Rectal smooth muscle tissue (tissue), 1 donor: Measurements from ENCODE around the gene NOP53.
"Not testable (repeated sequence)": the region's sequence is repeated elsewhere in the genome, so short reads cannot be mapped to it uniquely, and the experiment has no call there.

Experiments used
- H3K27ac ChIP-seq: one replicate; pipeline ENCODE4 v1.7.0; 2013; ENCODE audit warnings: low read depth, low read length, inconsistent platforms
- H3K27me3 ChIP-seq: one replicate; pipeline ENCODE4 v1.7.0; 2013; ENCODE audit warnings: low read length; ENCODE audit not compliant: control insufficient read depth, insufficient read depth
- H3K36me3 ChIP-seq: one replicate; pipeline ENCODE4 v1.7.0; 2013; ENCODE audit warnings: low read length; ENCODE audit not compliant: control insufficient read depth, insufficient read depth
- H3K4me1 ChIP-seq: one replicate; pipeline ENCODE4 v1.7.0; 2013; ENCODE audit warnings: low read length; ENCODE audit not compliant: control insufficient read depth, insufficient read depth
- H3K4me3 ChIP-seq: one replicate; pipeline ENCODE4 v1.7.0; 2013; ENCODE audit warnings: low read length
- H3K9ac ChIP-seq: one replicate; pipeline ENCODE4 v1.7.0; 2013; ENCODE audit warnings: low read length

The NOP53 gene

GRCh38 chr19:47777245-47778048 is 32.1 kb downstream of the NOP53 start:
- H3K27me3 ChIP-seq, H3K9ac ChIP-seq: not testable (repeated sequence)
- Histone ChIP-seq H3K27ac (peak overlapping the region; percentile 99), H3K36me3 (peaks cover 12% of the 10 kb centered on the region), H3K4me3 (peak overlapping the region; percentile 69), H3K4me1 (peaks cover 13% of the 10 kb centered on the region)

GRCh38 chr19:47778049-47778953 is 33.0 kb downstream of the NOP53 start, which contains the start of gene SELENOW:
Gene SELENOW (plus strand): TSS chr19:47778703. CDS start chr19:47778786, 83 bp downstream.
- H3K27ac ChIP-seq = peak within 1 kb of the TSS; percentile 99
- peak within 1 kb of the TSS; percentile 81 for H3K9ac ChIP-seq
- H3K4me3 ChIP-seq = peak within 1 kb of the TSS; percentile 69
- peaks cover 13% of the 10 kb centered on the region for H3K36me3 ChIP-seq
- H3K27me3 ChIP-seq = no peaks in the 10 kb centered on the region
- H3K4me1 ChIP-seq = peaks cover 13% of the 10 kb centered on the region

- peak overlapping the region; percentile 99 for H3K27ac ChIP-seq
Observed at GRCh38 chr19:47778954-47779351, 33.6 kb downstream of the NOP53 start.

GRCh38 chr19:47779524-47780214 is 34.3 kb downstream of the NOP53 start:
- peak overlapping the region; percentile 99 for H3K27ac ChIP-seq
- H3K9ac ChIP-seq = no peak overlapping the region
- no peaks in the 10 kb centered on the region for H3K27me3 ChIP-seq

More at GRCh38 chr19:47778954-47779351, 33.6 kb downstream of the NOP53 start:
- Histone ChIP-seq H3K4me1 (peaks cover 13% of the 10 kb centered on the region), H3K27me3 (no peaks in the 10 kb centered on the region), H3K36me3 (peaks cover 17% of the 10 kb centered on the region), H3K4me3 (peak overlapping the region; percentile 69), H3K9ac (peak overlapping the region; percentile 76)

GRCh38 chr19:47780215-47780551 is 34.8 kb downstream of the NOP53 start:
- peaks cover 13% of the 10 kb centered on the region for H3K4me1 ChIP-seq
- peaks cover 23% of the 10 kb centered on the region for H3K36me3 ChIP-seq
- peak overlapping the region; percentile 69 for H3K4me3 ChIP-seq
- peak overlapping the region; percentile 99 for H3K27ac ChIP-seq
- no peaks in the 10 kb centered on the region for H3K27me3 ChIP-seq
- H3K9ac ChIP-seq = no peak overlapping the region

More at GRCh38 chr19:47779524-47780214, 34.3 kb downstream of the NOP53 start:
- peak overlapping the region; percentile 69 for H3K4me3 ChIP-seq
- H3K36me3 ChIP-seq = peaks cover 23% of the 10 kb centered on the region
- H3K4me1 ChIP-seq = peaks cover 13% of the 10 kb centered on the region

GRCh38 chr19:47781590-47782262 is 36.4 kb downstream of the NOP53 start:
- Histone ChIP-seq H3K9ac (no peak overlapping the region), H3K4me1 (peaks cover 13% of the 10 kb centered on the region), H3K36me3 (peaks cover 29% of the 10 kb centered on the region), H3K27me3 (no peaks in the 10 kb centered on the region), H3K4me3 (peak overlapping the region; percentile 35), H3K27ac (no peak overlapping the region)

GRCh38 chr19:47786566-47786965 is 41.2 kb downstream of the NOP53 start:
- peaks cover 21% of the 10 kb centered on the region for H3K36me3 ChIP-seq
- no peak overlapping the region for H3K4me3 ChIP-seq
- peaks cover 3% of the 10 kb centered on the region for H3K4me1 ChIP-seq
- no peak overlapping the region for H3K9ac ChIP-seq
- no peaks in the 10 kb centered on the region for H3K27me3 ChIP-seq
- H3K27ac ChIP-seq = no peak overlapping the region

GRCh38 chr19:47787307-47787706 is 42.0 kb downstream of the NOP53 start:
- not testable (repeated sequence) for H3K9ac ChIP-seq, H3K27me3 ChIP-seq, H3K4me3 ChIP-seq, H3K4me1 ChIP-seq, H3K27ac ChIP-seq
- H3K36me3 ChIP-seq = peaks cover 19% of the 10 kb centered on the region

- H3K9ac ChIP-seq, H3K4me3 ChIP-seq, H3K36me3 ChIP-seq, H3K27ac ChIP-seq, H3K27me3 ChIP-seq, H3K4me1 ChIP-seq: not testable (repeated sequence)
Observed at GRCh38 chr19:47789811-47790210, 44.5 kb downstream of the NOP53 start.

GRCh38 chr19:47790398-47790814 is 45.1 kb downstream of the NOP53 start:
- H3K27ac ChIP-seq = no peak overlapping the region

GRCh38 chr19:47792616-47793015 is 47.3 kb downstream of the NOP53 start:
- H3K4me3 ChIP-seq = no peak overlapping the region
- no peak overlapping the region for H3K27ac ChIP-seq
- H3K9ac ChIP-seq = no peak overlapping the region
- H3K27me3 ChIP-seq = no peaks in the 10 kb centered on the region
- H3K36me3 ChIP-seq = peaks cover 2% of the 10 kb centered on the region
- no peaks in the 10 kb centered on the region for H3K4me1 ChIP-seq

More at GRCh38 chr19:47790398-47790814, 45.1 kb downstream of the NOP53 start:
- H3K27me3 ChIP-seq = no peaks in the 10 kb centered on the region
- no peaks in the 10 kb centered on the region for H3K4me1 ChIP-seq
- H3K36me3 ChIP-seq = peaks cover 7% of the 10 kb centered on the region
- H3K9ac ChIP-seq = no peak overlapping the region
- no peak overlapping the region for H3K4me3 ChIP-seq
